ENCODE data around the gene KDM7A. TPM values are rescaled to one million over a fixed set of nuclear protein-coding genes. Genes with fewer than 3 reads are reported as not detected.

KDM7A gene
- polyA plus RNA-seq, 1 donor from 2014 or later, result 8.2 TPM

DNA sequence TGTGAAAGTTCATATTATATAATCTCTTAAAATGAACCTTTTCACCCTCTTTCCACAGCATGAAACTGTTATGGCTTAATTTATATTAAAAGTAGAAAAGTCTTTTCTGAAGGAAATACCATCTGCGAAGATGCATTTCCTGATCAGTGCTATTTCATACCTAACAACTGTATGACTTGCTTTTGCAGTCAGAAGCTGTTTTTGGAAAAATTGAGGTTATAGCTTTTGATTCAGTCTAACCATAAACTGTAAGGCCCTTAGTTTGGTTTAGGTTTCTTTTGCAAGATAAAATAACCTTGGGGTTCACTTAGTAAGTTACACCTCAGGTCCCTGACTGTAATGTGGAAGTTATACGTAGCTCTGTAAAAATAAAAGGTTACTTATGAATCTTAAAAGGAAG lies 91.3 kb downstream of the KDM7A start:
- H3K9ac ChIP-seq (ENCODE audit: low read length), result no peak overlapping the region
- TF ChIP-seq, protein P1, sequence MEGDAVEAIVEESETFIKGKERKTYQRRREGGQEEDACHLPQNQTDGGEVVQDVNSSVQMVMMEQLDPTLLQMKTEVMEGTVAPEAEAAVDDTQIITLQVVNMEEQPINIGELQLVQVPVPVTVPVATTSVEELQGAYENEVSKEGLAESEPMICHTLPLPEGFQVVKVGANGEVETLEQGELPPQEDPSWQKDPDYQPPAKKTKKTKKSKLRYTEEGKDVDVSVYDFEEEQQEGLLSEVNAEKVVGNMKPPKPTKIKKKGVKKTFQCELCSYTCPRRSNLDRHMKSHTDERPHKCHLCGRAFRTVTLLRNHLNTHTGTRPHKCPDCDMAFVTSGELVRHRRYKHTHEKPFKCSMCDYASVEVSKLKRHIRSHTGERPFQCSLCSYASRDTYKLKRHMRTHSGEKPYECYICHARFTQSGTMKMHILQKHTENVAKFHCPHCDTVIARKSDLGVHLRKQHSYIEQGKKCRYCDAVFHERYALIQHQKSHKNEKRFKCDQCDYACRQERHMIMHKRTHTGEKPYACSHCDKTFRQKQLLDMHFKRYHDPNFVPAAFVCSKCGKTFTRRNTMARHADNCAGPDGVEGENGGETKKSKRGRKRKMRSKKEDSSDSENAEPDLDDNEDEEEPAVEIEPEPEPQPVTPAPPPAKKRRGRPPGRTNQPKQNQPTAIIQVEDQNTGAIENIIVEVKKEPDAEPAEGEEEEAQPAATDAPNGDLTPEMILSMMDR (IDR thresholded peaks at IDR 0.05; ENCODE audit: poor library complexity, severe bottlenecking), result no peak
- TF ChIP-seq REST (IDR thresholded peaks at IDR 0.05; ENCODE audit: borderline replicate concordance) (no peak), EZH2 (IDR thresholded peaks at IDR 0.05; ENCODE audit: borderline replicate concordance, insufficient read depth, low read length, poor library complexity, severe bottlenecking) (no peak), RAD21 (conservative IDR thresholded peaks at IDR 0.05) (no peak)
- no peak overlapping the region for H3K27ac ChIP-seq (ENCODE audit: low read length)
- H3K4me3 ChIP-seq (ENCODE audit: low read length), result no peak overlapping the region
- H3K27me3 ChIP-seq (ENCODE audit: insufficient read depth, low read depth, low read length), result no peaks in the 10 kb centered on the region
- no peaks in the 10 kb centered on the region for H3K36me3 ChIP-seq (ENCODE audit: insufficient read depth, low read length)
- H3K9me3 ChIP-seq (ENCODE audit: low read length), result no peaks in the 10 kb centered on the region
- H3K4me2 ChIP-seq (ENCODE audit: low read length), result no peak overlapping the region
- no peaks in the 10 kb centered on the region for H3K79me2 ChIP-seq (replicated peaks; ENCODE audit: insufficient read depth, low read length)
- no peaks in the 10 kb centered on the region for H3K9me2 ChIP-seq (ENCODE audit: insufficient read depth, low read length)
- H3F3A ChIP-seq (ENCODE audit: insufficient read depth, low read length, poor library complexity, severe bottlenecking), result no peaks in the 10 kb centered on the region
- no peaks in the 10 kb centered on the region for H4K20me1 ChIP-seq (ENCODE audit: insufficient read depth)
- no peak overlapping the region for H2AFZ ChIP-seq (ENCODE audit: low read depth, low read length)

DNA sequence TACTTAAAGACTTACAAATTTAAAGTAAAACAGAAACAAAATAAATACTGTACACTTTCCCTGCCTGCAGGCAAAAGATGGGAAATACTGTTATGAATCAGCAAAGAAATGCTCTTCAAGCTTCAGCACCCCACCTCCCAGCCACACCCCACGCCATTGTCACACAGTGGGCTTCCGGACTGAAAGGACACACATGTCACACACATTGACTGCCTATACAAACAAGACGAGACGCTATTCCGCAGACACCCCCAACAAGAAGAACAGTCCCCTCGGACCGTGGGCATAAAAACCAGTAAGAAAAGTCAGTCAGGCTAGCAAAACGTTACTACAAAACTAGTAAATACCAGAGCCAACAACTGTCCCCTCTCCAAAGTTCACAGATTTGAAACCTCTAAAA lies 91.8 kb downstream of the KDM7A start:
- H2AFZ ChIP-seq (ENCODE audit: low read depth, low read length), result no peak overlapping the region
- H3K4me2 ChIP-seq (ENCODE audit: low read length), result no peak overlapping the region

More for the DNA sequence above, 91.8 kb downstream of the KDM7A start:
- Histone ChIP-seq H3K9ac (ENCODE audit: low read length) (no peak overlapping the region), H3K27ac (ENCODE audit: low read length) (no peak overlapping the region), H4K20me1 (ENCODE audit: insufficient read depth) (no peaks in the 10 kb centered on the region), H3K79me2 (replicated peaks; ENCODE audit: insufficient read depth, low read length) (no peaks in the 10 kb centered on the region), H3K27me3 (ENCODE audit: insufficient read depth, low read depth, low read length) (no peaks in the 10 kb centered on the region), H3K36me3 (ENCODE audit: insufficient read depth, low read length) (no peaks in the 10 kb centered on the region), H3F3A (ENCODE audit: insufficient read depth, low read length, poor library complexity, severe bottlenecking) (no peaks in the 10 kb centered on the region), H3K4me3 (ENCODE audit: low read length) (no peak overlapping the region), H3K9me3 (ENCODE audit: low read length) (no peaks in the 10 kb centered on the region), H3K9me2 (ENCODE audit: insufficient read depth, low read length) (no peaks in the 10 kb centered on the region)
- TF ChIP-seq EZH2 (IDR thresholded peaks at IDR 0.05; ENCODE audit: borderline replicate concordance, insufficient read depth, low read length, poor library complexity, severe bottlenecking) (no peak), TAF1 (IDR thresholded peaks at IDR 0.05; ENCODE audit: low read depth) (no peak), REST (IDR thresholded peaks at IDR 0.05; ENCODE audit: borderline replicate concordance) (no peak), RAD21 (conservative IDR thresholded peaks at IDR 0.05) (no peak), POLR2AphosphoS5 (IDR thresholded peaks at IDR 0.05) (no peak), SMC3 (conservative IDR thresholded peaks at IDR 0.05; ENCODE audit: poor library complexity) (no peak), MXI1 (conservative IDR thresholded peaks at IDR 0.05; ENCODE audit: poor library complexity, severe bottlenecking) (no peak), EP300 (conservative IDR thresholded peaks at IDR 0.05; ENCODE audit: poor library complexity, severe bottlenecking) (no peak)
- TF ChIP-seq, protein P1 (IDR thresholded peaks at IDR 0.05; ENCODE audit: poor library complexity, severe bottlenecking), result no peak

Measured in neural cell (in vitro differentiated cells).